Activated CD4-positive, alpha-beta T cell treated with anti-CD3 and anti-CD28 coated beads, Interleukin-2, amount 10 ng/mL, durations not matched to agents 24 days and 14 days (primary cell): ENCODE results near the gene ATMIN. TPM values are rescaled to one million over a fixed set of nuclear protein-coding genes. Genes with fewer than 3 reads are reported as not detected.

Experiments used
- DNase-seq: peaks from one replicate; pipeline ENCODE4 v3.0.0; 2022
- H3K27ac Mint-ChIP-seq: one replicate; pipeline ENCODE4 v1.8.0; 2022; ENCODE audit warnings: mild to moderate bottlenecking, mixed read lengths
- H3K27me3 Mint-ChIP-seq: one replicate; pipeline ENCODE4 v1.8.0; 2022; ENCODE audit warnings: mixed read lengths
- H3K36me3 Mint-ChIP-seq: one replicate; pipeline ENCODE4 v1.8.0; 2022; ENCODE audit warnings: low read depth, mild to moderate bottlenecking, mixed read lengths
- H3K4me1 Mint-ChIP-seq: one replicate; pipeline ENCODE4 v1.8.0; 2021; ENCODE audit warnings: mixed read lengths
- H3K4me3 Mint-ChIP-seq: one replicate; pipeline ENCODE4 v1.8.0; 2022; ENCODE audit warnings: mild to moderate bottlenecking, moderate library complexity, mixed read lengths
- H3K9me3 Mint-ChIP-seq: one replicate; pipeline ENCODE4 v1.8.0; 2021; ENCODE audit warnings: mixed read lengths
- intact Hi-C: fragments of 100-400 bp; cut with micrococcal nuclease; formaldehyde crosslinking; loops from one replicate; pipeline ENCODE4 v1.15.1; 2023
- total RNA-seq: library from RNA; stranded (reverse); gene quantifications from 2 replicates; pipeline ENCODE4 v1.2.3, GENCODE V29; 2022

Gene ATMIN
- total RNA-seq, 1 donor from 2014 or later = 33.5 TPM

- Mint-ChIP-seq H3K4me3 (no peak overlapping the region), H3K36me3 (peaks cover 58% of the 10 kb centered on the region), H3K4me1 (peaks cover 22% of the 10 kb centered on the region), H3K27ac (no peak overlapping the region), H3K27me3 (no peaks in the 10 kb centered on the region), H3K9me3 (no peaks in the 10 kb centered on the region)
- intact Hi-C loops = no loop called here
- no peak for DNase-seq
These were observed 22.7 kb upstream of the ATMIN start for GRCh38 chr16:81012974-81013373.

GRCh38 chr16:81014672-81015071, 21.0 kb upstream of the ATMIN start:
- peaks cover 64% of the 10 kb centered on the region for H3K36me3 Mint-ChIP-seq
- H3K27ac Mint-ChIP-seq = no peak overlapping the region
- intact Hi-C loops = no loop called here
- H3K9me3 Mint-ChIP-seq = no peaks in the 10 kb centered on the region
- no peak overlapping the region for H3K4me3 Mint-ChIP-seq
- H3K27me3 Mint-ChIP-seq = no peaks in the 10 kb centered on the region
- no peak for DNase-seq
- peaks cover 14% of the 10 kb centered on the region for H3K4me1 Mint-ChIP-seq

- Mint-ChIP-seq H3K4me3 (no peak overlapping the region), H3K4me1 (peaks cover 2% of the 10 kb centered on the region), H3K36me3 (peaks cover 69% of the 10 kb centered on the region), H3K27me3 (no peaks in the 10 kb centered on the region), H3K9me3 (no peaks in the 10 kb centered on the region), H3K27ac (no peak overlapping the region)
- DNase-seq = no peak
- intact Hi-C loops = no loop called here
These were observed 17.1 kb upstream of the ATMIN start for GRCh38 chr16:81018496-81018895.

DNA sequence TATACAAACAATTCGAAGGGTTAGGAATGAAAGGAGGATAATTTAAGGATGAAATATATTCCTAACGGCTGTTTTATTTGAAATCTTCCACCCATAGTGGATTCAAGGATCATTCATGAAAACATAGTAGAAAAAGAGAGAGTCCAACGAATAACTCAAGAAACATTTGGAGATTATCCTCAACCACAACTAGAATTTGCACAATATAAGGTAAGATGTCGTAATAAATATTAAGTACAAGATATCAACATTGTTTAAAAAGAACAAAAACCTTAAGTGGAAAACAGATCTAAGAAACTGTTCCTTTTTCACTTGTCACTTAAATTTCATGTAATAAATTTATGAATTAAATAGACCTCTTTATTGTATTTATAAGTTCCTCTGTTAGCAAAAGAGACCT, 9.2 kb upstream of the ATMIN start:
- Mint-ChIP-seq H3K9me3 (peaks cover 3% of the 10 kb centered on the region), H3K36me3 (peaks cover 66% of the 10 kb centered on the region), H3K27ac (no peak overlapping the region), H3K27me3 (no peaks in the 10 kb centered on the region), H3K4me1 (peaks cover 2% of the 10 kb centered on the region), H3K4me3 (no peak overlapping the region)
- intact Hi-C loops = no loop called here
- no peak for DNase-seq

GRCh38 chr16:81029930-81030604, 5.6 kb upstream of the ATMIN start:
- no peak for DNase-seq
- Mint-ChIP-seq H3K9me3 (peaks cover 3% of the 10 kb centered on the region), H3K4me1 (peaks cover 3% of the 10 kb centered on the region), H3K27ac (peak overlapping the region; percentile 58), H3K4me3 (no peak overlapping the region), H3K36me3 (peaks cover 46% of the 10 kb centered on the region), H3K27me3 (no peaks in the 10 kb centered on the region)
- intact Hi-C loops = no loop called here

GRCh38 chr16:81035975-81036750, 521 bp downstream of the ATMIN start:
- no peaks in the 10 kb centered on the region for H3K9me3 Mint-ChIP-seq
- peak overlapping the region; percentile 69 for H3K27ac Mint-ChIP-seq
- peaks cover 22% of the 10 kb centered on the region for H3K4me1 Mint-ChIP-seq
- intact Hi-C loops = loop anchor here (1.0 kb wide), 4 partner anchors 29 to 702 kb away; partner anchors contain the start of genes C16orf46, CENPN and GCSH
- no peaks in the 10 kb centered on the region for H3K27me3 Mint-ChIP-seq
- peak overlapping the region; percentile 88 for H3K4me3 Mint-ChIP-seq
- peaks cover 29% of the 10 kb centered on the region for H3K36me3 Mint-ChIP-seq
- peak; percentile 79 for DNase-seq

- Mint-ChIP-seq H3K36me3 (peaks cover 30% of the 10 kb centered on the region), H3K27me3 (no peaks in the 10 kb centered on the region), H3K27ac (peak overlapping the region; percentile 69), H3K9me3 (no peaks in the 10 kb centered on the region), H3K4me1 (peaks cover 22% of the 10 kb centered on the region), H3K4me3 (peak overlapping the region; percentile 88)
- no peak for DNase-seq
- intact Hi-C loops = no loop called here
These were observed 1.2 kb downstream of the ATMIN start for GRCh38 chr16:81036751-81037350.

DNA sequence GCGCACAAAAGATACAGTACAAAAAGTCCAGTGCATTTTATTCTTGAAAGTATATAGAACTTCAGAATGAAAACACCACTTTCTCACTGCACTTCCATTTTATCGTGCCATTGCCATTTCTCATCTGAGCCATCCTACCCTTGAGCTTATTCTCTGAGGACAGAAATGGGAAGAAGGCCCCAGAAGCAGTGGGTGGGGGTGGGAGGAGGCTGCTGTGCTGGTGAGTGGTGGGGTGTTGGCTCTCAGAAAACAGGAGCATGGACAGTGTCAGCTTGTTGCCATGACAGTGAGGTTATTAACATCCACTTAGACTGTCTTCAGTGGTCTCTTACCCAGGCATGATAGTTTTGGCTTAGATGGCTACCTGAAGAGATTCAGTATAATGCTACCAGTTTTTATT, 4.5 kb downstream of the ATMIN start:
- H3K27ac Mint-ChIP-seq = no peak overlapping the region
- no peak overlapping the region for H3K4me3 Mint-ChIP-seq
- H3K27me3 Mint-ChIP-seq = no peaks in the 10 kb centered on the region
- intact Hi-C loops = no loop called here
- peaks cover 57% of the 10 kb centered on the region for H3K36me3 Mint-ChIP-seq
- no peak for DNase-seq
- H3K9me3 Mint-ChIP-seq = no peaks in the 10 kb centered on the region
- H3K4me1 Mint-ChIP-seq = peaks cover 20% of the 10 kb centered on the region

GRCh38 chr16:81040842-81041241, 5.2 kb downstream of the ATMIN start:
- peaks cover 17% of the 10 kb centered on the region for H3K4me1 Mint-ChIP-seq
- no peak for DNase-seq
- peaks cover 62% of the 10 kb centered on the region for H3K36me3 Mint-ChIP-seq
- no peaks in the 10 kb centered on the region for H3K9me3 Mint-ChIP-seq
- H3K27me3 Mint-ChIP-seq = no peaks in the 10 kb centered on the region
- intact Hi-C loops = no loop called here
- no peak overlapping the region for H3K4me3 Mint-ChIP-seq
- H3K27ac Mint-ChIP-seq = no peak overlapping the region

- H3K4me1 Mint-ChIP-seq = peaks cover 14% of the 10 kb centered on the region
These were observed 6.1 kb downstream of the ATMIN start for GRCh38 chr16:81041696-81042095.

DNA sequence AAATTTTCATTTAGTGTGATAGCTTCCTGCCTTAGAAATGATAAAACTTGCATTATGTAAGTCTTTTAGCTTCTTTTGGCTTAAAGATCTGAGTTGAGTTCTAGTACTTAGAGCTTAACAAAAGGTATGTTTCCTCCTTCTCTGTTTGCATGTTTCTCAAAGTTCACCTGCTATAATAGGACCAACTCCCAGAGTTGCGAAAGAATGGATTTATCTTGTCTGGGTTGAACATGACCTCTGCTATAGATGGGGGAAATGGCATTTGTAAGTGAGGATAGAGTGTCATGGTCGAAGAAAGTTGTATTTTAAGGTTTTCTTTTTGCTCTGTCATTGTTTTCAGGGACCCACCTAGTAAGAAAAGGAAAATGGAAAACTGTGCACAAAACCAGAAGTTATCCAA, 7.2 kb downstream of the ATMIN start:
- no peak overlapping the region for H3K27ac Mint-ChIP-seq
- DNase-seq = no peak
- H3K36me3 Mint-ChIP-seq = peaks cover 63% of the 10 kb centered on the region
- H3K27me3 Mint-ChIP-seq = no peaks in the 10 kb centered on the region
- H3K4me3 Mint-ChIP-seq = no peak overlapping the region
- intact Hi-C loops = no loop called here
- H3K9me3 Mint-ChIP-seq = peaks cover 3% of the 10 kb centered on the region
- H3K4me1 Mint-ChIP-seq = peaks cover 5% of the 10 kb centered on the region

More at GRCh38 chr16:81041696-81042095, 6.1 kb downstream of the ATMIN start:
- no peak for DNase-seq
- H3K4me3 Mint-ChIP-seq = no peak overlapping the region
- intact Hi-C loops = no loop called here
- no peaks in the 10 kb centered on the region for H3K27me3 Mint-ChIP-seq
- H3K27ac Mint-ChIP-seq = no peak overlapping the region
- H3K36me3 Mint-ChIP-seq = peaks cover 64% of the 10 kb centered on the region
- no peaks in the 10 kb centered on the region for H3K9me3 Mint-ChIP-seq

DNA sequence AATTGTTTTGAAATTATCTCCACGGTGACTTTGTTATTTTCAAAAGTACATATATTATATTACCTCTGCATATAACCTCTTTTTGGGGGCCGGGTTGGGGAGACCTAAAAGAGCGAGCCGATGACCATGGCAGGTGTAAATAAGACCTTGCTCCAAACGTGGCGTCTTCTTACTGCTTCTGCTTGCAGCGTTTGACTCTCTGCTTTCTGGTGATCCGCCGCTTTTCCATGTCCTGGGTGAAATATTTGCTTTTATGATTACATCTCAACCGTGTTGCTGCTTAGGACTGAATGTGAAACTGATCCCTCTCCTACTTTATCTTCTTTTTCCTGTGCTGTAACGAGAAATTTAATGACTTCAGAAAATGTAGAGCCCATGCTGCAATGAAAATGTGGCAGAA, 18.1 kb downstream of the ATMIN start:
- intact Hi-C loops = no loop called here
- Mint-ChIP-seq H3K36me3 (peaks cover 4% of the 10 kb centered on the region), H3K9me3 (peaks cover 19% of the 10 kb centered on the region), H3K4me1 (no peaks in the 10 kb centered on the region), H3K4me3 (no peak overlapping the region), H3K27me3 (peaks cover 2% of the 10 kb centered on the region), H3K27ac (no peak overlapping the region)
- no peak for DNase-seq

- Mint-ChIP-seq H3K27me3 (no peaks in the 10 kb centered on the region), H3K4me1 (no peaks in the 10 kb centered on the region), H3K27ac (peak overlapping the region; percentile 29), H3K9me3 (no peaks in the 10 kb centered on the region), H3K36me3 (no peaks in the 10 kb centered on the region), H3K4me3 (no peak overlapping the region)
- intact Hi-C loops = no loop called here
- DNase-seq = no peak
These were observed 25.1 kb downstream of the ATMIN start for GRCh38 chr16:81060576-81061306.

- intact Hi-C loops = no loop called here
- Mint-ChIP-seq H3K27me3 (no peaks in the 10 kb centered on the region), H3K4me1 (no peaks in the 10 kb centered on the region), H3K9me3 (no peaks in the 10 kb centered on the region), H3K27ac (no peak overlapping the region), H3K4me3 (no peak overlapping the region), H3K36me3 (no peaks in the 10 kb centered on the region)
- no peak for DNase-seq
These were observed 25.6 kb downstream of the ATMIN start for GRCh38 chr16:81061307-81061640.
